HG02970 (cell line): ENCODE data around the gene FAM168B.
"Not testable (repeated sequence)": the region's sequence is repeated elsewhere in the genome, so short reads cannot be mapped to it uniquely, and the experiment has no call there.

ENCODE experiments used
- ATAC-seq: cut with Tn5 transposase; IDR thresholded peaks from one replicate; pipeline ENCODE4 v1.9.1; 2021; ENCODE audit warnings: mild to moderate bottlenecking, moderate library complexity, moderate number of reproducible peaks; ENCODE audit not compliant: unreplicated experiment, low FRiP score

FAM168B gene

GRCh38 chr2:131093006-131093695 lies at the start of gene FAM168B:
FAM168B (minus strand) TSS chr2:131093460; CDS start chr2:131082646, 10,814 bp downstream.
- ATAC-seq = peak; percentile 94

GRCh38 chr2:131142849-131143248 lies 49.6 kb upstream of the FAM168B start:
- ATAC-seq = no peak

GRCh38 chr2:131140581-131140980 lies 47.3 kb upstream of the FAM168B start:
- no peak for ATAC-seq

GRCh38 chr2:131132729-131133128 lies 39.5 kb upstream of the FAM168B start:
- ATAC-seq = no peak

- no peak for ATAC-seq
These were observed 37.0 kb upstream of the FAM168B start for GRCh38 chr2:131130298-131130596.

- ATAC-seq = no peak
These were observed 34.7 kb upstream of the FAM168B start for GRCh38 chr2:131127981-131128380.

- no peak for ATAC-seq
These were observed 33.8 kb upstream of the FAM168B start for GRCh38 chr2:131127076-131127475.

- no peak for ATAC-seq
These were observed 33.2 kb upstream of the FAM168B start for GRCh38 chr2:131126436-131126835.

- no peak for ATAC-seq
These were observed 32.0 kb upstream of the FAM168B start for GRCh38 chr2:131125195-131125757.

GRCh38 chr2:131123192-131123591 lies 29.9 kb upstream of the FAM168B start:
- no peak for ATAC-seq

GRCh38 chr2:131122496-131122895 lies 29.2 kb upstream of the FAM168B start:
- ATAC-seq = no peak

GRCh38 chr2:131121464-131121863 lies 28.2 kb upstream of the FAM168B start:
- ATAC-seq = no peak

GRCh38 chr2:131120815-131121317 lies 27.6 kb upstream of the FAM168B start:
- no peak for ATAC-seq

- ATAC-seq = no peak
These were observed 22.5 kb upstream of the FAM168B start for GRCh38 chr2:131115752-131116151.

- ATAC-seq = not testable (repeated sequence)
These were observed 21.7 kb upstream of the FAM168B start for GRCh38 chr2:131114950-131115349.

GRCh38 chr2:131113566-131114227 lies 20.4 kb upstream of the FAM168B start:
- no peak for ATAC-seq

- ATAC-seq = no peak
These were observed 19.3 kb upstream of the FAM168B start for GRCh38 chr2:131112529-131112928.

- ATAC-seq = peak; percentile 28
These were observed 12.9 kb upstream of the FAM168B start for GRCh38 chr2:131105950-131106801.

GRCh38 chr2:131105156-131105949 lies 12.1 kb upstream of the FAM168B start, which contains the start of gene PLEKHB2:
PLEKHB2 (plus strand) TSS chr2:131105336; CDS start chr2:131120942, 15,606 bp downstream.
- peak; percentile 85 for ATAC-seq
